ENCODE data around the gene KCTD1. TPM values are rescaled to one million over a fixed set of nuclear protein-coding genes. Genes with fewer than 3 reads are reported as not detected.

Gene KCTD1
- total and polyA plus RNA-seq, 10 of the 15 experiments (the other 5 are each of a cell fraction or from before 2014, with no cell fraction given), result 1.5 to 13.4 (median 5.5) TPM

GRCh38 chr18:26524504-26525351, 23.6 kb downstream of the KCTD1 start:
- Histone ChIP-seq H4K20me1 (ENCODE audit: control insufficient read depth, insufficient read depth) (no peaks in the 10 kb centered on the region), H3K27ac (ENCODE audit: control insufficient read depth, insufficient read depth) (no peak overlapping the region), H3K9me3 (replicated peaks; ENCODE audit: control insufficient read depth, insufficient read depth, low read length) (no peaks in the 10 kb centered on the region), H3K9ac (ENCODE audit: control insufficient read depth, insufficient read depth, low read length) (no peak overlapping the region), H3K4me2 (ENCODE audit: control insufficient read depth, insufficient read depth) (no peak overlapping the region), H3K36me3 (ENCODE audit: control insufficient read depth in 2 of 2, insufficient read depth in 2 of 2, low read length in 1 of 2) (no peaks in the 10 kb centered on the region), H3K4me3 (no peak overlapping the region), H2AFZ (ENCODE audit: control insufficient read depth, low read depth, low read length) (no peak overlapping the region), H3K4me1 (ENCODE audit: control insufficient read depth, insufficient read depth, low read length) (no peaks in the 10 kb centered on the region), H3K27me3 (replicated peaks in 1 of 2; ENCODE audit: control insufficient read depth in 2 of 2, insufficient read depth in 2 of 2, low read length in 1 of 2) (no peaks in the 10 kb centered on the region), H3K79me2 (ENCODE audit: control insufficient read depth, insufficient read depth, low read length) (no peaks in the 10 kb centered on the region)
- ChIA-PET CTCF (no interaction called here), SMC1A (ENCODE audit: uncharacterized antibody, unreplicated experiment) (interaction anchor here (0.7 to 1.5 kb wide), 3 partner anchors 17 to 71 kb away, joined by 3 read pairs; no protein-coding TSS in a partner anchor), POLR2A (interaction anchor here (0.9 kb wide), 1 partner anchor 21 kb away, joined by 3 read pairs; no protein-coding TSS in a partner anchor), RAD21 (ENCODE audit: unreplicated experiment) (interaction anchor here (0.6 to 1.3 kb wide), 2 partner anchors 14 to 37 kb away, joined by 3 read pairs; no protein-coding TSS in a partner anchor)
- BruUV-seq (replicated peaks), result no TSS peak
- DNase-seq (ENCODE audit: low read depth, low spot score) (no peak), FAIRE-seq (no peak), ATAC-seq (no peak)
- in situ Hi-C loops (cut with MboI) (no loop called here), intact Hi-C loops (cut with micrococcal nuclease; ENCODE audit: unreplicated experiment) (no loop called here)
- TF ChIP-seq RB1 (IDR thresholded peaks at IDR 0.05; ENCODE audit: borderline replicate concordance), result no peak
- TF ChIP-seq BHLHE40 (IDR thresholded peaks at IDR 0.05; ENCODE audit: borderline replicate concordance in 1 of 2, low read depth in 2 of 2, low read length in 1 of 2), result peak; percentile 53 to 60; a peak in 3 of 4 replicates
- 35% methylated on average over 4 of the region's 4 CpGs for WGBS (ENCODE audit: insufficient coverage, insufficient replicate concordance, low lambda C conversion rate, missing lambda C conversion rate)

DNA sequence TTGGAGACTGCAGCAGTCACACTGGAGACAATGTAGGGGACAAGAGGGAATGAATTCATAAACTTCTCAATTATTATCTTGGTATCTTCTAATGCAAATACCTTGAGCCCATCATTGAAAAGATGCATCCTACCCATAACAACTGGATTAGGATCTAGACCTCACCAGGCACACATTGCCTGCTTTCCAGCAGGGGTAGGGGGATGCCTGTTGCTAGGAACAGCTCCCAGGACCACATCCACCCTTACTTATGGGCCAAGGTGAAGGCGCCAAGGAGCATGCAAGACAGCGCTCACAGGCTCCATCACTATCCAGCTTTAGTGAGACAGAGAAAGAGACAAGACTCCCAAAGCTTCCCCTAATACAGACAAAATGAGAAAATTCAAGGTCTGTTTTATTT, 24.4 kb downstream of the KCTD1 start:
- in situ Hi-C loops (cut with MboI), result no loop called here
- 97% methylated on average over 2 of the region's 2 CpGs for WGBS (ENCODE audit: insufficient coverage, insufficient replicate concordance, low lambda C conversion rate, missing lambda C conversion rate)
- H2AFZ ChIP-seq (ENCODE audit: control insufficient read depth, low read depth, low read length), result no peak overlapping the region
- no peaks in the 10 kb centered on the region for H3K79me2 ChIP-seq (ENCODE audit: control insufficient read depth, insufficient read depth, low read length)
- H3K4me3 ChIP-seq, result no peak overlapping the region
- POLR2A ChIA-PET, result interaction anchor here (0.9 kb wide), 1 partner anchor 22 kb away, joined by 3 read pairs; no protein-coding TSS in a partner anchor
- no peaks in the 10 kb centered on the region for H3K27me3 ChIP-seq (replicated peaks in 1 of 2; ENCODE audit: control insufficient read depth in 2 of 2, insufficient read depth in 2 of 2, low read length in 1 of 2)
- no peaks in the 10 kb centered on the region for H3K4me1 ChIP-seq (ENCODE audit: control insufficient read depth, insufficient read depth, low read length)
- no peak overlapping the region for H3K4me2 ChIP-seq (ENCODE audit: control insufficient read depth, insufficient read depth)
- no peak overlapping the region for H3K9ac ChIP-seq (ENCODE audit: control insufficient read depth, insufficient read depth, low read length)
- no peak for FAIRE-seq
- H3K36me3 ChIP-seq (ENCODE audit: control insufficient read depth in 2 of 2, insufficient read depth in 2 of 2, low read length in 1 of 2), result no peaks in the 10 kb centered on the region
- H4K20me1 ChIP-seq (ENCODE audit: control insufficient read depth, insufficient read depth), result no peaks in the 10 kb centered on the region
- RAD21 ChIA-PET (ENCODE audit: unreplicated experiment), result interaction anchor here (0.6 kb wide), 1 partner anchor 13 kb away, joined by 3 read pairs; no protein-coding TSS in a partner anchor
- BruUV-seq (replicated peaks), result no TSS peak
- H3K9me3 ChIP-seq (replicated peaks; ENCODE audit: control insufficient read depth, insufficient read depth, low read length), result no peaks in the 10 kb centered on the region
- no peak overlapping the region for H3K27ac ChIP-seq (ENCODE audit: control insufficient read depth, insufficient read depth)
- intact Hi-C loops (cut with micrococcal nuclease; ENCODE audit: unreplicated experiment), result no loop called here
- no peak for DNase-seq (ENCODE audit: low read depth, low spot score)
- CTCF ChIA-PET, result interaction anchor here (0.6 to 1.5 kb wide), 2 partner anchors 140 to 215 kb away, joined by 3 to 5 read pairs; no protein-coding TSS in a partner anchor
- ATAC-seq, result no peak
- SMC1A ChIA-PET (ENCODE audit: uncharacterized antibody, unreplicated experiment), result interaction anchor here (0.7 to 1.5 kb wide), 3 partner anchors 17 to 70 kb away, joined by 3 read pairs; no protein-coding TSS in a partner anchor
- TF ChIP-seq MYC (IDR thresholded peaks at IDR 0.05; ENCODE audit: insufficient read depth, insufficient read length, insufficient replicate concordance, low read length, severe bottlenecking) (no peak), CTCF (IDR thresholded peaks at IDR 0.05 in 2 of 3, conservative IDR thresholded peaks at IDR 0.05 in 1 of 3; ENCODE audit: control insufficient read depth in 2 of 3, extremely low read depth in 1 of 3, insufficient read depth in 1 of 3, low read depth in 3 of 3, low read length in 3 of 3) (no peak), TCF3 (IDR thresholded peaks at IDR 0.05; ENCODE audit: borderline replicate concordance, insufficient read depth, low read depth, low read length) (no peak), PML (IDR thresholded peaks at IDR 0.05; ENCODE audit: low read length) (no peak), ZBTB4 (CRISPR knock-in tag; IDR thresholded peaks at IDR 0.05) (no peak)
